ENCODE measurements around the gene ANKRD30A.
"Not testable (repeated sequence)": the region's sequence is repeated elsewhere in the genome, so short reads cannot be mapped to it uniquely, and the experiment has no call there.

Gene ANKRD30A

GRCh38 chr10:37268266-37268665 lies 142.9 kb downstream of the ANKRD30A start:
- no peak for DNase-seq (ENCODE audit: low read depth in 2 of 2)

GRCh38 chr10:37269554-37270256 lies 144.3 kb downstream of the ANKRD30A start:
- no peak for DNase-seq (ENCODE audit: low read depth in 2 of 2)

- DNase-seq (ENCODE audit: low read depth in 2 of 2) = no peak
Observed at GRCh38 chr10:37275216-37275777, 149.9 kb downstream of the ANKRD30A start.

- DNase-seq (ENCODE audit: low read depth in 2 of 2) = no peak
Observed at GRCh38 chr10:37285063-37285462, 159.7 kb downstream of the ANKRD30A start.

DNA sequence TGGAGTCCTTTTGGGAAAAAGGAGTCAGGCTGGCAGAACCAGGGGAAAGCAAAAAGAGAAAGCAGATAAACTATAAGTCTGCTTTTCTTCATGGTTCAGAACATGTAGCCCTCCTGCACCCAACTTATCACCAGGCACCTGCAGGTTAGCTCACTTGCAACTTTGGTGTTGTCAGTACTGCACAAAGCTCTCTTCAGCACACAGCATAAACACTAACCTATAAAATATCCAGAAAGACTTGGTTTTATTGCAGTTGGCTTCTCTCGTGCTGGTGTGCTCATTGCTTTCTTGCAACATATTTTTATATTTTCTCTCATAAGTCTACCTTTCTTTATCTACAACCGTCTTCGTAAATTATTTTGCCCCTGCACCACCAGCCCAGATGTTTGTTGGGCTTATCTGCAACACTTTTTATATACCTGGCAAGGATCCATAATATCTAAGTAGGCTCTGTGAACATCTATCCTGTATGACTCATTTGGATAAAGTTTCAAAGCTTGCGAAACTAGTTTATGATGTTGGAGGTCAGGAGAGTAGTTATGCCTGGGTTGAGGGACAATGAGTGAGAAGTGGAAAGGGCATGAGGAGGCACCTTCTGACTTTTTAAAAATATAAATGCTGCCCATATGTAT lies 164.6 kb downstream of the ANKRD30A start:
- no peak for DNase-seq (ENCODE audit: low read depth in 2 of 2)

GRCh38 chr10:37301271-37301670 lies 175.9 kb downstream of the ANKRD30A start:
- no peak for DNase-seq (ENCODE audit: low read depth in 2 of 2)

DNA sequence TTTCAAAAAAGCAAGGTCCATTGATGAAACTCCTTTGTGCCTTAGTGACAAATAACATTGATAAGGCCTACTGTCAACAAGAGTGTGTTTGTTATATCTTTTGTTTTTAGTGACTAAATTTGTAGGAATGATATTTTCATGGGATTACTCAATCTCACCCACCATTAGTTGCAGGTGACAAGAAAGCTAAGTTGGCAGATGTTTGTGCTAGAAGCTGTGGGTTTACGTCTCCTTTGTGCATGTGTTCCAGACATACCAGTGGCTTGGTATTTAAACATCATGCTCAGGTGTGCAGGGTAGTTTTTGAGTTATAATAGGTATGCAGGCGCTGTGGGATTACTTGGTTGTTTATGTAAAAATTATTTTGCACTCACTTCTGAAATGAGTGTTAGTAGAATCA lies 178.6 kb downstream of the ANKRD30A start:
- no peak for DNase-seq (ENCODE audit: low read depth in 2 of 2)

GRCh38 chr10:37314350-37314749 lies 189.0 kb downstream of the ANKRD30A start:
- no peak for DNase-seq (ENCODE audit: low read depth in 2 of 2)

- DNase-seq (ENCODE audit: low read depth in 2 of 2) = no peak
Observed at GRCh38 chr10:37314862-37315261, 189.5 kb downstream of the ANKRD30A start.

- no peak for DNase-seq (ENCODE audit: low read depth in 2 of 2)
Observed at GRCh38 chr10:37344413-37344812, 219.0 kb downstream of the ANKRD30A start.

GRCh38 chr10:37379991-37380390 lies 254.6 kb downstream of the ANKRD30A start:
- no peak for DNase-seq (ENCODE audit: low read depth in 2 of 2)

DNA sequence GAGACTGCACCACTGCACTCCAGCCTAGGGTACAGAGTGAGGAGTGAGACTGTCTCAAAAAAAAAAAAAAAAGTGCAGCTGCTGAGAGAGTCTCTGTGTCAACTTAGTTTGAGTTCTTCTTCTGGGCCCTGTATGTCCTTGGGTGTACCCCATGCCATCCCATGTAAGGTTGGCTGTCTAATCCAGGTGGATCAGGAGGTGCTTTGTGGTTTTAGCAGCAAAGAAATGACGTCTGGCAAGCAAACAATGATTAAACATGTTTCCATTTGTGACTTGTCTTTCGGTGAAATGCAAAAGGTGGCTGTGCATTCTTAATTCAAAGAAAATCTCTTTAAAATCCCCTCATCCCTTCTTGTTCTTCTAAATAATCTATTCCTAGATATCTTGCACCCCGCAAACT lies 255.9 kb downstream of the ANKRD30A start:
- DNase-seq (ENCODE audit: low read depth in 2 of 2) = no peak

- no peak for DNase-seq (ENCODE audit: low read depth in 2 of 2)
Observed at GRCh38 chr10:37384923-37385322, 259.5 kb downstream of the ANKRD30A start.

GRCh38 chr10:37390926-37391325 lies 265.5 kb downstream of the ANKRD30A start:
- DNase-seq (ENCODE audit: low read depth in 2 of 2) = no peak

- DNase-seq (ENCODE audit: low read depth in 2 of 2) = not testable (repeated sequence)
Observed at GRCh38 chr10:37400774-37401173, 275.4 kb downstream of the ANKRD30A start.

DNA sequence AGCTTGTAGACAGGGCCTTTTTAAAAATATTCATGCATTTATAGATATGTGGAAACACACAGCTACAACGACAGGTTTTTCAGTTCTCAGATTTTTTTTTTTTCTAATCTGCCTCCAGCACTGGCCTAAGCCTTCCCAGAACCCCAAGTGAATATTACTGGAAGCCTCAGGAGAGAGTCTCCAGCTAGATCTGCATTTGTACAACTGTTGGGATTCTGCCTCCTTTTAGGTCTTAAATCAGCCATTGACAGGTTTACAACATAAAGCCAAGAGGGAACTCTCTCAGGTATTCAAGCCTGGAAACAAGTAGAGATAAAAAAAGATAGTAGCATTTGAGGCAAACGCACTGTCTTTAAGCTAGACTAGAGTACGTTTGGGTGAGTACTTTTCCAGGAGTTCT lies 275.8 kb downstream of the ANKRD30A start:
- DNase-seq (ENCODE audit: low read depth in 2 of 2) = no peak

GRCh38 chr10:37403776-37404175 lies 278.4 kb downstream of the ANKRD30A start:
- no peak for DNase-seq (ENCODE audit: low read depth in 2 of 2)

Data from fibroblast of skin of left biceps (primary cell).